ENCODE measurements around the gene ATM.

Gene ATM

GRCh38 chr11:108222574-108223347, at the start of gene ATM, which contains the start of gene NPAT:
ATM (plus strand) TSS chr11:108223067; CDS start chr11:108227625, 4,558 bp downstream.
NPAT (minus strand) TSS chr11:108222638; CDS start chr11:108222536, 102 bp downstream.
- peak; percentile 96 for DNase-seq (ENCODE audit: low read depth)

- DNase-seq (ENCODE audit: low read depth): no peak
These were observed 45.3 kb upstream of the ATM start for GRCh38 chr11:108177570-108177969.

DNA sequence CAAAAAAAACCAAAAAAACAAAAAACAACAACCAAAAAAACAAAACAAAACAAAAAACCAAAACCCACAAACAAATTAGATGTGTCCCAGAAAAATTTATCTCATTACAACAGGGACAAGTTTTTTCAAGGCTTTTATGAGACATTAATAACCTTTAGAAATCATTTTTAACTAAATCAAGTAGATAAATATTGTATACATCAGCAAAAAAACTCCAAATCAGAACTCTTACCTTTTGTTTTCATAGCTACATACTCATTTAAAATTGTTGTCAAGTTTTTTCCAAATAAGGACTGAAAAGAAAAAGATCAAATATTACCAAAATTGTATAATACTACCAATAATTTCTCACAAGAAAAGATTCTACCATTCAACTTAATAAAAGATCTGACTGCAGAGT, 29.1 kb upstream of the ATM start:
- no peak for DNase-seq (ENCODE audit: low read depth)

DNA sequence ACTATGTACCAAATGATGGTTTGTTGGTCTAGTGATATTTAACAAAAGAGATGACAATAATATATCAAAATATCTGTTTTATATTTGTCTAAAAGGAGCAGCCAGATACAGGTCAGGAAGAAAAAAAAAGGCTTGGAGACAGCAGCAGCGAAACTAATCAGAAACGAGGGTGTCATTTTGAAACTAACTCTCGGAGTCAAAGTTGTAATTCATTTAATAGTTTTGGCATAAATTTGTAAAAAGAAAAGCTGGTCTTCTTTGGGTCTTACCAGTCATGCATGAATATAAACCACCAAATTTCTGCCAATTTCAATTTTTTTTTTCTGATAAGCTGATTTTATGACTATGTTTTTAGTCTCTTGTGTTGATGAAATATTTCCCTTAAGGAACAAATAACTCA, 26.0 kb upstream of the ATM start:
- no peak for DNase-seq (ENCODE audit: low read depth)

- no peak for DNase-seq (ENCODE audit: low read depth)
These were observed 25.5 kb upstream of the ATM start for GRCh38 chr11:108197351-108197750.

DNA sequence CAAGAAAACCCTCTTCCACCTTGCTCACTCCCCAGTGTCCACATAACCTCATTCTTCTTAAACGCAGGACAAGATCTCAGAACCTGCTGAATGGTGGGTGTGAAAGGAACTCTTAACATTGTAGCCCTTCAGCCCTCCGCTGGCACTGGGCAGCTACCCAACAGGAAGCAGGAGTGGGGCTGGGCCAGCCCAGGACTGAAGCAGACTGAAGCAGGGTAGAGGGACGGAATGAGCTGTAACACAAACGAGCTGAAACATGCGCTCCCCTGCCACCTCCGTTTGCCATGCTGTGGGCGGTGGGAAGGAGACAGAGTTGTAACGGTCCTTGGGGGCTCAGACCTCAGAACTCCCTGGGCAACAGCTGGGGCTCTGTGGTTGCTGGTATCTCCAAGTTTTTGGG, 24.0 kb upstream of the ATM start:
- DNase-seq (ENCODE audit: low read depth): no peak

DNA sequence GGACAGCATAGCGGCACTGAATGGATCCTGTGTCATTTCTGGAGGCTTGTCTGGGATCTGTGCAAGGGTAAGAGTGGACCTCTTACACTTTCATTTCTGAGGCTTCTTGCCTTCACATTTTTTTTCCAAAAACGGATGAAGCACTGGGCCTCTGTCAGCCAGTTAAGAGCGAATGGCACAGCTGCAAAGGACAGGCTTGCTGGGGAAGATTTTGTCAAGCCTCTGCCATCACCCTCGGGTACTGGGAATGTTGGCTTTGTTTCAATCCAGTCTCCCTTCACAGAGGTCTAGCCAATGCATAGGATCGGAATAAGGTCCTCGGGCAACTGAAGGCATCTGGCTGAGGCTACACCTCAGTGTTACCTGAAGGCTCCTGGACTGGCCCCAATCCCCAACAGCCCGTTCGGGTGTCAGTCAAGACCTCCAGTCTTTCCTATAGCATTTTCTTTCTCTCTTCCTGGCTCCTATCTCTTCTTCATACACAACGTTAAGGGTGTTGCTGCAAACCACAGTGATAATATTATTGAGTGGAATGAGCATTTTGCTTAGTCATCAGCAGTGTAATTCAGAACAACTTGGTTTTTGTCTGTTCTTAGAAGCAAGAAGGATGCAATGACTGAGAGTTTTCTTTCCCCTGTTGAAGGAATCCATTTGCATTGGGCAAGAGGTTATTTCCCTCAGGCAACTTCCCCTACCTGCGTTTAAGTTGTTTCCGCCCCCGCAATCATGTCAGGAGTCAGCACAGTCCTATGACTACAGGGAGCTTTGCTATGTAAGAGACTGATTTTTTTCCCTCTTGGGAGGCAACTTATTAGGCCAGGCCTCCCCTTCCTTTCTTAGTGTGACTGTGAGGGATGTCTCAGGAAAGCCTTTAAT, 23.2 kb upstream of the ATM start:
- DNase-seq (ENCODE audit: low read depth): peak; percentile 30

DNA sequence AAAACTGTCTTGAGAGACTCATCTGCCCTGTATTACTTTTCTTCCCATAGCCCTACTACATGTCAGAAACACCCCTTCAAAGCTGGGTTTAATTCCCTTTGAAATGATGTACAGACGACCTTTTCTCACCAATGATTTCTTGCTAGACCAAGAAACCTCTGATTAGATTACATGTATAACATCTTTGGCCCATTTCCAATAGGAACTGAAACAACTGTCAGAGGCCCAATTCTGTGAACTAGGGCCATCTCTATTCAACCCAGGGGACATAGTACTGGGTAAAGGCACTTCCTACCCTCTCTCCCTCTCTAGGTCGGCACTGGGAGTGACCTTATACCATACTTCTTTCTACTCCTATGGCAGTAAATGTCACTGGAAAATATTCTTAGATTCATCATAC, 19.8 kb upstream of the ATM start:
- DNase-seq (ENCODE audit: low read depth): no peak

DNA sequence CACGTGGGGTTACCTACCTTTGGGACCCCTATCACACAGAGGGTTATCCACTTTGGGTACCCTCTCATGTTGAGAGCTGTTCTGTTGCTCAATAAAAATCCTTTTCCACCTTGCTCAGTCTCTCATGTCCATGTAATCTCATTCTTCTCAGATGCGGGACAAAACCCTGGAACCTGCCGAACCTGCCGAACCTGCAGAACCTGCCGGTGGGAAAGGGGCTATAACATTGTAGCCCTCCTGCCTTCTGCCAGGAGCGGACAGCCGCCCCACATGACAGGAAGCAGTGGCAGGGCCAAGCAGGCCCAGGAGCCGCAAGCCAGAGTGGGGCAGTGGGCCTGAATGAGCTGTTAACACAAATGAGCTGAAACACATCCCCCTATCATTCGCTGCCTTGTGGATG, 18.5 kb upstream of the ATM start:
- DNase-seq (ENCODE audit: low read depth): no peak

DNA sequence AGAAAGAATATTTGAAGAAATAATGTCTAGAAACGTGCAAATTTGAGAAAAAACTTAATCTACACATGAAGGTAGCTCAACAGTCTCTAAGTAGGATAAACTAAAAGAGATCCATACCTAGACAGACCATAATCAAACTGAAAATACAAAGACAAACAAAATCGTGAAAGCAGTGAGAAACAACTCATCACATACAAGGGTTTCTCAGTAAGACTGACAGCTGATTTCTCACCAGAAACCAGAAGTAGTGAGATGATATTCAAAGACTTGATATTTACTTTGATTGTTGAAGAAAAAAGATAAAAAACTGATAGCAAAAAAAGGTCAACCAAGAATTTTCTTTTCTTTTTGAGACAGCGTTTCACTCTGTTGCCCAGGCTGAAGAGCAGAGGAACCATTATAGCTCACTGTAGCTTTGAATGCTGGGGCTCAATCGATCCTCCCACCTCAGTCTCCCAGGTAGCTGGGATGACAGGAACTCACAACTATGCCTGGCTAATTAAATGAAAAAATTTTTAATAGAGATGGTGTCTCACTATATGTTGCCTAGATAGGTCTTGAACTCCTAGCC, 17.9 kb upstream of the ATM start:
- DNase-seq (ENCODE audit: low read depth): no peak

GRCh38 chr11:108206171-108206570, 16.7 kb upstream of the ATM start:
- no peak for DNase-seq (ENCODE audit: low read depth)

DNA sequence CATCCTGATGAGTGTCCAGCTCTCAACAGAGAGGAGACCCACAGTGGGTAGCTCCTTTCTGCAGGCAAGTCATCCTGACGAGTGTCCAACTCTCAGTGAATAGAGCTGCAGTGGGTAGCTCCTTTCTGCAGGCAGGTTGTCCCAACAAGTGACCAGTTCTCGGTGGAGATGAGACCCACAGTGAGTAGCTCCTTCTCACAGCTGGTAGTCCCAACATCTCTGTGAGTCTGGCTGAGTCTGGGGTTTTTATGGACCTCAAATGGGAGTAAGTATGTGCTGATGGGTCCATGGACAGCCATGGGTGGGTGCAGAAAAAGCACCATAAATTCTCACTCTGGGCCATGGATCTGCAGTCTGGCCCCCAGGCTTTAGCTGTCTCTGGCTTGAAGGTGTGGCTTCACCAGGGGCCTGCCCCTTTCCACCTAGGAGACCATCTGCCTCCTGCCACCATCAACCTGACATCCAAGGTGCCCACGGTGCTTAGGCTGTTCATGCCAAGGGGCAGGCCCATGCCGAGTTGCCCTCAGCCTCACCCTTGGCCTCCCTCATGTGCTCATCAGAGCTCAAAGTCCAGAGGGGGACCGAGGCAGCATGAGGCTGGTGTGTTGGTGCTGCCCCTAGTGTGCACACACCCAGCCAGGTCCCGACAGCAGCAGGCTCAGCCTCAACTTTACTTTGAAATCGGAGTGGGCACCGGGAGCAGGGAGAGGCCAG, 15.7 kb upstream of the ATM start:
- DNase-seq (ENCODE audit: low read depth): no peak

- no peak for DNase-seq (ENCODE audit: low read depth)
These were observed 15.2 kb upstream of the ATM start for GRCh38 chr11:108207683-108208060.

GRCh38 chr11:108210441-108210840, 12.4 kb upstream of the ATM start:
- no peak for DNase-seq (ENCODE audit: low read depth)

DNA sequence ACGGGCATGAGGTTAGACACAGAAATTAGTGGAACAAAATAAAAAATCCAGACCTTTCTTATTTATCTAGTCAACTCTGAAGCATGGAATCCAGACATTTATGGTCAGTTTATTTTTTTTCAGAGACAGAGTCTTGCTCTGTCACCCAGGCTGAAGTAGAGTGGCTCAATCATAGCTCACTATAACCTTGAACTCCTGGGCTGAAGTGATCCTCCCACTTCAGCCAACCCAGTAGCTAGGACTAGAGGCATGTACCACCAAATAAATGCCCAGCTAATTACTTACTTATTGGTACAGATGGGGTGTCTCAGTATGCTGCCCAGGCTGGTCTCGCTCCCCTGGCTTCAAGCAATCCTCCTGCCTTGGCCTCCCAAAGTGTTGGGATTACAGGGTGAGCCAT, 9.1 kb upstream of the ATM start:
- no peak for DNase-seq (ENCODE audit: low read depth)

DNA sequence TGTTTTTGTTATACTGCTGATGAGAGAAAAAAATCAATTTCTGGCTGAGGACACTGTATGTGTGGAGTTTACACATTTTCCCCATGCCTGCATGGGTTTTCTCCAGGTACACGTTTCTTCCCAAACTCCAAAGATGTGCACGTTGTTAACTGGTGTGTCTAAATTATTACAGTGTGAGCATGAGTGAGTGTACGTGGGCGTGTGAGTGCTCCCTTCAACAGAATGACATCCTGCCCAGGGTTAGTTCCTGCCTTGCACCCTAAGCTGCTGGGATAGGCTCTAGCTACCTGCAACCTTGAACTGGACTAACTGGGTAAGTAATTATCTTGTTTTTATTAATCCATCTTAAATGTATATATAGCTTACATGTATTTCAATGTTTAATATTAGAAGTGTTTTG, 5.9 kb upstream of the ATM start:
- DNase-seq (ENCODE audit: low read depth): no peak

- no peak for DNase-seq (ENCODE audit: low read depth)
These were observed 4.4 kb upstream of the ATM start for GRCh38 chr11:108218455-108218854.

DNA sequence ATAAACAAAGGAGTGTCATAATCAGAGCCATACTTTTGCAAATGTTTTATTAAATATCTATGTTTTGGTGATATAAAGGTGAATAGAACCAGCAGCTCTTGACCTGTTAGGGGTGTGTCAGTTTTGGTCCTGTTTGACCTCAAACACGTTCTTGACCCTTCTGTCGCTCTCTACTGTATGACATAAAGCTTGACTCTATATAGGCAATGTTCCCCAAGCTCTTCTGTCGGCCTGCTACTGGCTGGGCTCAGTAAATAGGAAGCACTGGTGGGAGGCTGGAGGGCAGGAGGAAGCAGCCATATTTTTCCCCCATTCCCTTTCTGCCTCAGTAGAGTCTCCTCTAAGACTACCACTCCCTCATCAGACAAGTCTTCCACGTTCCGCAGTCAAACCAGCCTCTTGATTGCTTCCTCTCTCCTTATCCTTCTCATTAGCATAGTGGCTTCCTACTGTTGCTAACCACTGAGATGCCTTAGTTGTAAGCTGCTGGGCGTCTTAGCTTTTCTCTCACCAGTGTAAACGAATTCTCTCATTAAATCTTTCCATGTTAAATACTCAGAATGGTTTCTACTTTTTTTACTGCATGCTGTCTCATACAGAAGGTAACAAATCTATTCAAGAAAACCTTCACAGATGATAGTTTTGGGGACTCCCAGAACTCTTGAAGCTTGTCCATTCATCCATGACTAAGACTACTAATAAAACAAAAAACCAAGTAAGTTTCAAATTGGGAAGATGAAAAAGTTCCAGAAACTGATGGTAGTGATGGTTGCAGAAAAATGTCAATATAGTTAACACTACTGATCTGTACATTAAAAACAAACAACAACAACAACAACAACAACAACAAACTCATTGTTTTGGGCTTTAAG, 3.7 kb upstream of the ATM start:
- DNase-seq (ENCODE audit: low read depth): no peak

DNA sequence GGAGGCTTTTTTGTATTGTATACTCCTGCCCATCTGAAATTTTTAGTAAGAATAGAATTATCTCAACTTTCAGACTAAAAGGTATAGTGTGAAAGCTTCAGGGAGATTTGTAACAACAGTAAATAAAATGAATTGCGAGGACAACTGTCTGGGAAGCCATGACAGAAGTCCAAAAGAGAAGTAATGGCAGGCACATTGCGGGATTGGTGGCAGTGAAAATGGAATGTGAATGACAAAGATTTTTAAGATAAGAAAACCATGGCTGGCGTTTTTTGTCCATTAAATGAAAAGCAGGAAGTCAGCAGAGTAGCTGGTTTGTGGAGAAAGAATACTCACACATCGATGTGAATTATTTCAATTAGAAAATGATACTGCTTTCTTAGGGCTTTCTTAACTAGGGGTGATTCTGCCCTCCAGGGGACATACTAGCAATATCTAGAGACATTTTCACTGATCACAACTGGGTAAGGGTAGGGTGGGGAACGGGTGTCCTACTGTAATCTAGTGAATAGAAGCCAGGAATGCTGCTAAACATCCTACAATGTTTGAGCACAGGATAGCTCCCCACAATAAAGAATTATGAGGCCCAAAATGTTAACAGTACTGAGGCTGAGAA, 2.0 kb upstream of the ATM start:
- no peak for DNase-seq (ENCODE audit: low read depth)

GRCh38 chr11:108221371-108221770, 1.5 kb upstream of the ATM start:
- DNase-seq (ENCODE audit: low read depth): no peak
